Stimulated activated naive B cell treated with anti-CD40 and anti-IgM and Interleukin-4, amounts not matched to agents 10 μg/mL and 1 μg/mL and 100 μg/mL, for 72 hours (primary cell): Measurements from ENCODE around the gene TNFSF13B.
"Not testable (repeated sequence)": the region's sequence is repeated elsewhere in the genome, so short reads cannot be mapped to it uniquely, and the experiment has no call there.

Source experiments
- ATAC-seq, 2 donors: fragments of 150-1000 bp; cut with Tn5 transposase; replicated peaks; 2 replicates each; pipeline ENCODE4 v1.10.0; 2021; ENCODE audit warnings: moderate library complexity in 1 of 2
- DNase-seq: peaks from one replicate; pipeline ENCODE4 v3.0.0; 2021
- H3K27ac Mint-ChIP-seq: one replicate; pipeline ENCODE4 v1.8.0; 2022; ENCODE audit warnings: mild to moderate bottlenecking, mixed read lengths
- H3K27me3 Mint-ChIP-seq, 2 donors: one replicate each; pipeline ENCODE4 v1.8.0; 2022; ENCODE audit warnings: mixed read lengths in 2 of 2
- H3K36me3 Mint-ChIP-seq, 2 donors: one replicate each; pipeline ENCODE4 v1.8.0; 2022; ENCODE audit warnings: mixed read lengths in 2 of 2, mild to moderate bottlenecking in 1 of 2
- H3K4me1 Mint-ChIP-seq, 2 donors: one replicate each; pipeline ENCODE4 v1.8.0; 2022; ENCODE audit warnings: mixed read lengths in 2 of 2, mild to moderate bottlenecking in 1 of 2
- H3K4me3 Mint-ChIP-seq, 2 donors: one replicate each; pipeline ENCODE4 v1.8.0; 2022; ENCODE audit warnings: mild to moderate bottlenecking in 2 of 2, mixed read lengths in 2 of 2, moderate library complexity in 1 of 2
- H3K9me3 Mint-ChIP-seq, 2 donors: one replicate each; pipeline ENCODE4 v1.8.0; 2022; ENCODE audit warnings: mixed read lengths in 2 of 2, mild to moderate bottlenecking in 1 of 2

TNFSF13B gene, protein sequence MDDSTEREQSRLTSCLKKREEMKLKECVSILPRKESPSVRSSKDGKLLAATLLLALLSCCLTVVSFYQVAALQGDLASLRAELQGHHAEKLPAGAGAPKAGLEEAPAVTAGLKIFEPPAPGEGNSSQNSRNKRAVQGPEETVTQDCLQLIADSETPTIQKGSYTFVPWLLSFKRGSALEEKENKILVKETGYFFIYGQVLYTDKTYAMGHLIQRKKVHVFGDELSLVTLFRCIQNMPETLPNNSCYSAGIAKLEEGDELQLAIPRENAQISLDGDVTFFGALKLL

DNA sequence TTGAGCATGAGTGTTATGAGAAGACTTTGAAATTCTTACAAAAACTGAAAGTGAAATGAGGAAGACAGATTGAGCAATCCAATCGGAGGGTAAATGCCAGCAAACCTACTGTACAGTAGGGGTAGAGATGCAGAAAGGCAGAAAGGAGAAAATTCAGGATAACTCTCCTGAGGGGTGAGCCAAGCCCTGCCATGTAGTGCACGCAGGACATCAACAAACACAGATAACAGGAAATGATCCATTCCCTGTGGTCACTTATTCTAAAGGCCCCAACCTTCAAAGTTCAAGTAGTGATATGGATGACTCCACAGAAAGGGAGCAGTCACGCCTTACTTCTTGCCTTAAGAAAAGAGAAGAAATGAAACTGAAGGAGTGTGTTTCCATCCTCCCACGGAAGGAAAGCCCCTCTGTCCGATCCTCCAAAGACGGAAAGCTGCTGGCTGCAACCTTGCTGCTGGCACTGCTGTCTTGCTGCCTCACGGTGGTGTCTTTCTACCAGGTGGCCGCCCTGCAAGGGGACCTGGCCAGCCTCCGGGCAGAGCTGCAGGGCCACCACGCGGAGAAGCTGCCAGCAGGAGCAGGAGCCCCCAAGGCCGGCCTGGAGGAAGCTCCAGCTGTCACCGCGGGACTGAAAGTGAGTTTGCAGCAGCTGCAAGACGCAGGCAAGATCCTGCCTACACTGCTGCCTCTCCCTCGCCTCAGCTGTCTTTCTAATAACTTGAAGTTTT lies at the start of gene TNFSF13B:
TSS of gene TNFSF13B (plus strand) at position 118 of the 728 bp plus-strand sequence. CDS start at position 296, 178 bp downstream.
- Mint-ChIP-seq H3K4me3 (peak within 1 kb of the TSS; percentile 80 to 84), H3K4me1 (peaks cover 36 to 48% of the 10 kb centered on the region in 2 donors), H3K36me3 (peaks cover 0 to under 1% of the 10 kb centered on the region in 2 donors), H3K27ac (peak within 1 kb of the TSS; percentile 85), H3K9me3 (peaks cover 0 to 1% of the 10 kb centered on the region in 2 donors), H3K27me3 (no peaks in the 10 kb centered on the region)
- DNase-seq (peak; percentile 73), ATAC-seq (peak; percentile 85 to 86)

DNA sequence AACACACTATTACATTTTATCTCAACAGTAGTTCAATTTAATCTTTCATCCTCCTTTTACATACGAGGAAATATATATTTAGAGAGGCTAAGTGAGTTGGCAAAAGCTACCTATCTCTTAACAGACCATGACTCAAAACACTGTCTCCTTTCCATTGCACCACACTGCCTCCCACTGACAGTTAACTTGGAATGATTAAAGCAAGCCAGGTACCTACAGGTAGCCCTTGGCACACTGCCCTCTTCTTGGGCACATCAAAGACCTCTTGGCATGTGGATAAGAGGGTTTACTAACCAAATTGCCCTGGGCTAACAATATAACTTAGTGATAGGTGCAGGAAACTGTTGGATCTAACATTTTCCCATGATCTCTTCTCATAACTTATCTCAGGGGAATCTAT lies 49.5 kb upstream of the TNFSF13B start:
- Mint-ChIP-seq H3K27ac (peak overlapping the region; percentile 68), H3K36me3 (peaks cover 4% of the 10 kb centered on the region in 2 donors), H3K4me1 (peaks cover 13 to 37% of the 10 kb centered on the region in 2 donors), H3K9me3 (no peaks in the 10 kb centered on the region), H3K4me3 (peak overlapping the region; percentile 22 to 30), H3K27me3 (no peaks in the 10 kb centered on the region)
- DNase-seq, result no peak
- no peak for ATAC-seq

DNA sequence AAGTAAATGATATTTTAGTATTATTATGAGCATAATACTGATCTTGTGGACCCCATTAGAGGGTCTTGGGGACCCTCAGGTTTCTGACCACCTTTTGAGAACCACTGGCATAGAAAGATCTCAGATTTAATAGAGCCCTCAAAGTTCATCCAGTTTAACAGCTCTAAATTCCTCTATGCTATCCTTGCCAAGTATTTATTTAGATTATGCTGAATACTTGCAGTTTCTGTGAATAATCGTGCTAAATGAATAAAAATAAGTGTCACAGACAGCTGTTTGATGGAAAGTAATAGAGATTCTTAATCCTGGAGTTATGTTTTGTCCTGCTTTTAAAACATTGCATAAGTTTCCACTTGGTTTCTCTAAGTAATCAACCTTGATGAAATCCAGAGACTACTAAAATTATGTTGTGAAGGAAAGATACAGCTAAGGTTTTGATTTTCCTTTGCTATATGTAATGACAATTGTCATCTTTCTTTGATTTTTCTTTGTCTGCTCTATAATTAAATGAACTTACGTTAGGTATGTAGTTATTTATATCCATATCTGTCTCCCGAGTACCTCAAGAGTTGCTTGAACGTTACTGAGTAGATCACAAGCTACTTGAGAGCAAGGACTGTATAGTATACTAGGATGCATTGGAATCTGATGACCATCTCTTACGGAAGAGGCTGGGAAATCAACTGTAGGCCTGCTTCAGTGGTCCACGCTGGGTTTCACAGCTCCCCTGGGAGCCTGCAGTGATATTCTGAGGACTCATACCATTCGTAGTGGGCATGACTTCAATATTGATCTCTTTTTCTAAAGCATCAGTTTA lies 45.6 kb upstream of the TNFSF13B start:
- DNase-seq, result no peak
- H3K27me3 Mint-ChIP-seq, result no peaks in the 10 kb centered on the region
- no peak for ATAC-seq
- H3K4me1 Mint-ChIP-seq, result peaks cover 28 to 41% of the 10 kb centered on the region in 2 donors
- no peaks in the 10 kb centered on the region for H3K36me3 Mint-ChIP-seq
- no peak overlapping the region for H3K4me3 Mint-ChIP-seq
- H3K9me3 Mint-ChIP-seq, result no peaks in the 10 kb centered on the region
- H3K27ac Mint-ChIP-seq, result no peak overlapping the region

DNA sequence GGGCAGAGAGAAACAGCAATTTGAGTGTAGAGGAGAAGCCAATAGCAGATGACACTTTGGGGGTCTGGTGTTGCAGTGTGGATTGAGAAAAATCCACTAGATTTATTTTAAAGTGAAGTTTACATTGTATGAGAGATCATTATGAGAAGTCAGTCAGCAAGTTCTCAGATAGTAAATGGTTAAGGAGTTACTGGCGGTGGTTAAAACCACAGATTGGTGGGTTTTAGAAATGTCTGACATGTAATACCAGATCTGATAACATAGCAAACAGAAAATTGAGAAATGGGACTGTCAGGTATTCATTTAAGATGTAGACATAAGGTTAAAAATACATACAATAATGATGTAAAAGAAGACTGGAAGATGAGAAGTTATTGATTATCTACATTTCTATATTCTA lies 44.1 kb upstream of the TNFSF13B start:
- DNase-seq (no peak), ATAC-seq (peak in 1 of 2 donors; percentile 55)
- peaks cover 5 to 13% of the 10 kb centered on the region in 2 donors for H3K36me3 Mint-ChIP-seq
- H3K4me1 Mint-ChIP-seq, result peaks cover 24 to 32% of the 10 kb centered on the region in 2 donors
- H3K27ac Mint-ChIP-seq, result no peak overlapping the region
- no peaks in the 10 kb centered on the region for H3K27me3 Mint-ChIP-seq
- no peak overlapping the region for H3K4me3 Mint-ChIP-seq
- H3K9me3 Mint-ChIP-seq, result no peaks in the 10 kb centered on the region

DNA sequence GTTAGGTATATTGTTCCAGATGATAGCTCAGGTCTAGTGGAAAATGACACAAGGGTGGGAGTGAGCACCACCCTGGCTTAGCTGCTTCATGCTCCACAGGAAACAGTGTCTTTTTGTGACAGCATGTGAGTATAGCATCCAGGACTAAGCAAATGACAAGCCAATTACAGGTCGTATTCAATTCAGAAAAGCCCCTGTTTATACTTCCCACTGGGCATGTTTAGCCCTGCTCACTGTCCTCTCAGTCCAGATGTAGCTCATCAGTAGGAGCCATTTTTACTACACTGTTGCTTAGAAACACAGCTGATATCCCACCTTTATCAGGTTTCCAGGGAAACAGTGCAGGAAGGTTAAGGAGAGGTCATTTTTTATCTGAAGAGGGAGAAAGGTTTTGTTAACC lies 43.3 kb upstream of the TNFSF13B start:
- Mint-ChIP-seq H3K9me3 (no peaks in the 10 kb centered on the region), H3K4me1 (peaks cover 24 to 32% of the 10 kb centered on the region in 2 donors), H3K27ac (peak overlapping the region; percentile 2), H3K27me3 (no peaks in the 10 kb centered on the region), H3K4me3 (no peak overlapping the region), H3K36me3 (peaks cover 5 to 13% of the 10 kb centered on the region in 2 donors)
- DNase-seq, result no peak
- peak; percentile 57 to 59 for ATAC-seq

DNA sequence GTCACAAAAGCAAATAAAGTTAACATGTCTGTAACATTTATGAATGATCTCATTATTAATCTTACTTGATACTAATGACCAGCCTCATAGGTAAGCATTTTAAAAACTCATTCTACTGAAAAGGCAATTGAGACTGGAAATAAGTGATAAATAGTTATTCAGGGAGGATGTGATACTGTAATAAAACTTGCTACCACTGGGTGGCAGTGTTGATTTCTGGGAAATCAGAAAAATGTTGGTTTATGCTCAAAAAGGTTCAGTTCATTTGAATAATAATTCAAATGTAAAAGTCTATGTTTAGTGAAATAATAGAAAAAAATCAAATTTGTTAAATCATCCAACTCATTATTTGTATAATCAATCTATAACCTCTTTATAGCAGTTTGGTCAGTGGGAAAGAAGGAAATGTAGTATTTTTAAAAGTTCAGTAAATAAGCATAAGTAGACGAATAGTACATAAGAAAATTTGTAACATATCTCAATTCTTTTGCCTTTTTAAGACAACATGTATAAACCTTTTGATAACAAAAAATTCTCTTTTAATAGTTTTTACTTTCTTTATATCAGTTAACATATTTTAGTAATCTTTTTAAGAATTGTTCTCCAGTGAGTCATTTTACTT lies 41.8 kb upstream of the TNFSF13B start:
- Mint-ChIP-seq H3K36me3 (peaks cover 8 to 13% of the 10 kb centered on the region in 2 donors), H3K27me3 (no peaks in the 10 kb centered on the region), H3K4me1 (peaks cover 24 to 37% of the 10 kb centered on the region in 2 donors), H3K4me3 (no peak overlapping the region), H3K27ac (no peak overlapping the region), H3K9me3 (no peaks in the 10 kb centered on the region)
- DNase-seq, result no peak
- ATAC-seq, result peak in 1 of 2 donors; percentile 29

DNA sequence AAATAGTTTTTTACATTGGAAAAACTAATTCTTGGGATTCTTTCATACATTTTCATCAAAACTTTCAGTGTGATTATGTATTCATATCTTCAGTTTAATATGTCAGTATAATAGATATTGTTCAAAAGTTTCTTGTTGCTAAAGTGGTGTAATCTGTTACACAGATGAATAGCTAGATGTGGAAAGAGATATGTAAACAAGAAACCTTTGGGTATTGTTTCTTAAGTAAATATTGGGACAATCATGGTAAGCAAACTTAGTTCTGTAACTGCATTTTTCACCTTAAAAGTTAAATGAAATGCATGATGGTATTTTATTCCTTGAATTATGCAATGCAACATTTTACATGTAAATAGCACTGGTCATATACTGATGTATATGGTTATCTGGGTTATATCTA lies 39.1 kb upstream of the TNFSF13B start:
- peaks cover 15 to 27% of the 10 kb centered on the region in 2 donors for H3K4me1 Mint-ChIP-seq
- no peak overlapping the region for H3K27ac Mint-ChIP-seq
- H3K4me3 Mint-ChIP-seq, result no peak overlapping the region
- ATAC-seq (no peak), DNase-seq (no peak)
- peaks cover 10 to 16% of the 10 kb centered on the region in 2 donors for H3K36me3 Mint-ChIP-seq
- H3K9me3 Mint-ChIP-seq, result no peaks in the 10 kb centered on the region
- H3K27me3 Mint-ChIP-seq, result no peaks in the 10 kb centered on the region

DNA sequence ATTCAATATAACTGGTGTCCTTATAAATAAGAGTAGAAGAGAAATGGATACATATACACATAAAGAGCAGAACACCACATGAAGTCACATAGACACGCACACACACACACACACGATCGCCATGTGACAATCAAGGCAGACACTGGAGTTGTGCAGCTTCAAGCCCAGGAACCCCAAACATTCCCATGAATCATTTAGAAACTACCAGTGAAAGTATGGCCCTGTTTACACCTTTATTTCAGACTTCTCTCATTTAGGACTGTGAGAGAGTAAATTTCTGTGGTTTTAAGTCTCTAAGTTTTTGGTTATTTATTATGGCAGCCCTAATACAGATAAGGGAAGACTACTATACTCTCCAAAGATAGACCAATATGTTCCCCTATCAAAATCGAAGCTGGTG lies 20.4 kb upstream of the TNFSF13B start:
- Mint-ChIP-seq H3K4me1 (peaks cover 4 to 9% of the 10 kb centered on the region in 2 donors), H3K9me3 (peaks cover 16 to 22% of the 10 kb centered on the region in 2 donors), H3K4me3 (no peak overlapping the region), H3K36me3 (peaks cover 10 to 32% of the 10 kb centered on the region in 2 donors), H3K27me3 (no peaks in the 10 kb centered on the region), H3K27ac (peak overlapping the region; percentile 67)
- ATAC-seq, result peak; percentile 71 to 81
- no peak for DNase-seq

DNA sequence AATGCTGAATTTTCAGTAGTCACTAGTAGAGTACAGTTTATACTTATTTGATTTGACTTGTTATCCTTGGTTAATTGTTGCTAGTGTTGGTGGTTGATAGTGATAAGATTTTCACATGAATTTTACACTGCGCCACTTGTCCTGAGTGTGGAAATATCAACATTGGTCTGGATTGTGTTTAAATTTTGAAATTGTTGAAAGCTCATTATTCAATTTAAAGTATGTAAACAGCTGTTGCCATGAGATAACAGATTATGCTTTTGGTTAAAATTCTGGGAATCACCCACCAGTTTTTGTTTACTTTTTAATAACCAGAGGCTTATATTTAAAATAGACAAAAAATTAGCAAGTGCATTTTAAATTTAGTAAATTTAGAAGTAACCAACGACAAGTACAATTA lies 12.3 kb upstream of the TNFSF13B start:
- no peak overlapping the region for H3K4me3 Mint-ChIP-seq
- no peaks in the 10 kb centered on the region for H3K27me3 Mint-ChIP-seq

DNA sequence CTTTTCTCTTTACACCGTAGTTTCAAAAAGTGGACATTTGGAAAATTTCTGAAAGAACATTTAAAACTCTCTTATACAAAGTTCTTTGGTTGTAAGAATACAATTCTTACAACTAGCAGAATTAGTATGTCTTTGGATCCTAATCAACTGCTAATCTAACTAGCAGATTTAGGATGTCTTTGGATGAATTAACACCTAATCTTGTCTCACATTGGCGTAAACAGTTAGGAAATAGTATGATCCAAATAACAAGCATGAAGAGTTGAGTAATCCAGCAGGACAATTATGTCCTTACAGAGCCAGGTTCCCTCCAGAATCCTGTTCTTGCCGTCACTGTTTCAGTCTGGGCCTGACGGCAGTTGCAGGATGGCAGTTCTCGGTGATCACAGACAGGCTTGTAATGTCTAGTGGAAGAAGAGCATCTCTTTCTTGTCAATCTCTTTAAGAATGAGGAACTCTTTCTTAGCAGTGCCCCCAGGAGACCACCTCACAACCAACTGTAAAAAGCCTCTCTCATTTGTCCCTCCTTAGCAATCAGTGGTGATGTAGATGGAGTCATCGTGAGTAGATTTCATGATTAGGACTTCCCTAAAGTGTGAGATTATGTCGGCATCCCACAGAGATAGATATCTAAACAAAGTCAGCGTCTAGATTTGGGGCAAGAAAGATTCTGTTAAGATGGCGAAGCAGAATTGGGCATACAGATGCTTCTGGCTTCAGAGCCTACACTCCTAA lies 5.7 kb upstream of the TNFSF13B start:
- Mint-ChIP-seq H3K27me3 (no peaks in the 10 kb centered on the region), H3K9me3 (peaks cover 0 to 1% of the 10 kb centered on the region in 2 donors), H3K4me1 (peaks cover 24 to 32% of the 10 kb centered on the region in 2 donors), H3K36me3 (peaks cover 4 to 16% of the 10 kb centered on the region in 2 donors), H3K27ac (no peak overlapping the region), H3K4me3 (no peak overlapping the region)
- DNase-seq, result no peak
- no peak for ATAC-seq

More for the DNA sequence above, 12.3 kb upstream of the TNFSF13B start:
- Mint-ChIP-seq H3K27ac (no peak overlapping the region), H3K4me1 (peaks cover 0 to 1% of the 10 kb centered on the region in 2 donors), H3K9me3 (peaks cover 0 to 1% of the 10 kb centered on the region in 2 donors), H3K36me3 (peaks cover 5 to 20% of the 10 kb centered on the region in 2 donors)
- ATAC-seq, result no peak
- no peak for DNase-seq

DNA sequence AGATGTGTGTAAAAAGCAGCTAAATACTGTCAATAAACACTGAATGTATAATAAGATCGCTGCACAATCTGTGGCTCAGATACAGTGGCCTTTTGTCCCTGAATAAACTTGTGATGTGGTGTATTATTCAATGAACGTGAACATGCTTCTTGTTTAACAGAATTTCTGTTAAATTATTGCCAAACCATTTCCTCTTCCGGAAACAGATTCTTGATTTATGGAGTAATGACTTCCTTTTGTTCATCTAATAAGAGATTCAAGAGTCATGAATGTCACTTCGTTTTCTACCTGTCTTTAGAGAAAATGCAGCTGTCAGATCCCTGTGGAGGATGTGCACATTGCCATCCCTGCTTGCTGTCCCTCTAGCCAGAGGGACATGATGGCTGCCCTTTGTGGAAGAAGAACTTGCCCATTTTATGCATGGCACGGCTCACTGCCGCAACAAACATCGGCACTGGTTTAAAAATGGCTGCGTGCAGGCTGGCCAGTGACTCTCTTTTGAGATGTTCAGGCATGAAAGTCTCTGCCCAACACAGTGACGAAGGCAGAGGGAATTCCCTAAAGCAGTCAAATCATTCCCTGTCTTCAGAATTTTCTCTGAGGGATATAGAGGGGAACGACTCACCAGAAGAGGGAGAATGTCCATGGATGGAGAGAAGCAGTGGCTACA lies 3.1 kb upstream of the TNFSF13B start:
- DNase-seq, result no peak
- Mint-ChIP-seq H3K4me3 (peak overlapping the region; percentile 52 to 69), H3K4me1 (peaks cover 39 to 51% of the 10 kb centered on the region in 2 donors), H3K9me3 (peaks cover 0 to 1% of the 10 kb centered on the region in 2 donors), H3K36me3 (peaks cover 4 to 15% of the 10 kb centered on the region in 2 donors), H3K27ac (peak overlapping the region; percentile 72), H3K27me3 (no peaks in the 10 kb centered on the region)
- no peak for ATAC-seq

DNA sequence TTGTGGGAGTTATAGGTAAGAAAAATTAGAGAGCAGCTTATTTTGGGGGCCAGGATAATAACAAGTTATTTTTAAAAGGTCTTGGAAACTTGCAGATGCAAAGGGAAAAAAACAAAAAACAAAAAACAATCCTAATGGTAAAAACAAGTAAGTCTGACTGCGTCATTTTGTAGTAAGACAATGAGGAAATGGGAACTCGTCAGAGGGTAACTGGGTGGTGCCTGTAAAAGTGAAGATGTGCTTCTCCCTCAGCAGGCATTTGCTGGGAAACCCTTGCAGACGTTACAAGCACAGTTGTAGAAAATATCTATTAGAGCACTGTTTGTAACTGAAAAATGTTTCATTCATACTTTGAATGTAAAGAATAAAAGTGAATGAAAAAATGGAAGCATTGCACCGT lies 2.2 kb upstream of the TNFSF13B start:
- peaks cover 0 to 1% of the 10 kb centered on the region in 2 donors for H3K9me3 Mint-ChIP-seq
- peaks cover 0 to 8% of the 10 kb centered on the region in 2 donors for H3K36me3 Mint-ChIP-seq
- ATAC-seq, result no peak
- no peak for DNase-seq
- no peaks in the 10 kb centered on the region for H3K27me3 Mint-ChIP-seq
- H3K4me1 Mint-ChIP-seq, result peaks cover 39 to 51% of the 10 kb centered on the region in 2 donors
- peak overlapping the region; percentile 3 for H3K27ac Mint-ChIP-seq
- no peak overlapping the region for H3K4me3 Mint-ChIP-seq

DNA sequence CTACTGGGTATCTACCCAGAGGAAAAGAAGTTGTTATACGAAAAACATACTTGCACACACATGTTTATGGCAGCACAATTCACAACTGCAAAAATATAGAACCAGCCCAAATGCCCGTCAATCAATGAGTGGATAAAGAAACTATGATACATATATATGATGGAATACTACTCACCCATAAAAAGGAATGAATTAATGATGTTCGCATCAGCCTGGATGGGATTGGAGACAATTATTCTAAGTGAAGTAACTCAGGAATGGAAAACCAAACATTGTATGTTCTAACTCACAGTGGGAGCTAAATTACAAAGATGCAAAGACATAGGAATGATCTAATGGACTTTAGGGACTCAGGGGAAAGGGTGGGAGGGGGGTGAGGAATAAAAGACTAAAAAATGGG lies 1.7 kb upstream of the TNFSF13B start:
- not testable (repeated sequence) for H3K36me3 Mint-ChIP-seq, DNase-seq, ATAC-seq, H3K27ac Mint-ChIP-seq, H3K27me3 Mint-ChIP-seq, H3K9me3 Mint-ChIP-seq, H3K4me3 Mint-ChIP-seq
- H3K4me1 Mint-ChIP-seq, result peaks cover 39 to 51% of the 10 kb centered on the region in 2 donors
